ENCODE results near the gene MRPS11.
"Not testable (repeated sequence)": the region's sequence is repeated elsewhere in the genome, so short reads cannot be mapped to it uniquely, and the experiment has no call there.

The MRPS11 gene

DNA sequence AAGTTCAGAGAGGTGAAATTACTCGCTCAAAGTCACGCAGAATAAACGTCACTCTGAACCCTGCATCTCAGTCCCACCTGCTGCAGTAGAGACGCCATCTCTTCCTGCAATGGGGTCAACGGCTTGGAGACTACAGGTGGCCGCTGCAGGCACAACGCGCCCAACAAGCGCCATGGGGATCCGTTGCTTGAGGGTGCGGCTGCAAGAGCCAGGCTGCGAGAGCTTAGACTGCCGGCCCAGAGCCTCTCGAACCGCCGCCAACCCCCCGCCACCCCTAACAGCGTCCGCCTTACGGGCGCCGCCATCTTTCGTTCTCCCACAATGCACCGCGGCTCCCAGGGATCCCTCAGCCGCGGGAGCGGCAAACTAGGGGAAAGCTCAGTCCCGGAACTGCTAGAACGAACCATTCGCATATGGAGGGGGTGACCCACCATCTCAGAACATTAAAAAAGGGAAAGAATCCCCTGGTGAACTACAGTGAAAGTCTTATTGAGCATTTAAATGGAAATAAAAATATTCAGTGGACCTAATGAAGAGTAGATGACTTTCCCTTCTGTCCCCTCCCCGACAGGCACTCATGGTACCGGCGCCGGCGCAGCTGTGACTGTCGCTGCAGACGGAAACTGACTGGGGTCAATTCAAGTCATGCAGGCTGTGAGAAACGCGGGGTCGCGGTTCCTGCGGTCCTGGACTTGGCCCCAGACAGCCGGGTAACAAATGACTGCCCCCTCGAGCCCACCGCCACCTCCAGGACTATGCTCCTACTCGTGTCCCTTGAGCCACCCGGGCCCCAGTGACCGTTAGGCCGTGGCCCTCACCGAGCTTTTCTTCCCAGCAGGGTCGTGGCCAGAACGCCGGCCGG is at the start of gene MRPS11, which contains the start of gene MRPL46:
Gene MRPS11, plus strand, starts transcription at position 636 of the 862 bp plus-strand sequence. Its CDS starts 10 bp downstream, at position 646.
Gene MRPL46, minus strand, starts transcription at position 316 of the 862 bp plus-strand sequence. Its CDS starts 11 bp downstream, at position 305.
- in situ Hi-C loops (cut with MboI; ENCODE audit: low sequenced_read_pairs): no loop called here

DNA sequence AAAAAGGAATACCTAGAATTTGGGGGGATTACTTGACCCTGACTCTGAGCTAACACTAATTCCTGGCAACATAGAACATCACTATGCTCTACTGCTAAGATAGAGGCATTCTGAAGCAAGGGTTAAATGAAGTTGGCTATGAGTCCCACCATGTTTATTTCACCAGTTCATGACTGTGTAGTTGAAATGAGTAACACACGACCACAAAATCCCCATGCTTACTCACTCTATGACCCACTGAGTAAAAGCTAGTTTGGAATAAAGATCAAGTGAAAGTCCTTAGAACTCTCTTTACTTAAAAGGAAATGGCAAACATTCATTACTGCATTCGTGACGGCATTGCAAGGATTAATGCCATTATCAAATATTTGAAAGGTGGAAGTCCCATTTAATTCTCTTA is 47.7 kb upstream of the MRPS11 start:
- in situ Hi-C loops (cut with MboI; ENCODE audit: low sequenced_read_pairs): no loop called here

DNA sequence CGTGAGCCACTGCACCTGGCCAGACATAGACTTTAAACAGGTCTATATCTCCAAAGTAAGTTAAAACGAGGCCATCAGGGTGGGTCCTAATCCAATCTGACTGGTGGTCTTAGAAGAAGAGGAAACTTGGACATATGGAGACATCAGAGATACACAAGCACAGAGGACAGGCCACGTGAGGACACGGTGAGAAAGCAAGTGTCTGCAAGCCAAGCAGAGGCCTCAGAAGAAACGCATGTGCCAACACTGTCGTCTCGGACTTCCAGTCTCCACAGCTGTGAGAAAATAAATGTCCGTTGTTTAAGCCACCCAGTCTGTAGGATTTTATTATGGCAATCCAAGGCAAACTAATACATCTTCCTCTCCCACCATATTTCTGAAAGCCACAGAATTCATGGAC is 44.2 kb upstream of the MRPS11 start:
- in situ Hi-C loops (cut with MboI; ENCODE audit: low sequenced_read_pairs): no loop called here

DNA sequence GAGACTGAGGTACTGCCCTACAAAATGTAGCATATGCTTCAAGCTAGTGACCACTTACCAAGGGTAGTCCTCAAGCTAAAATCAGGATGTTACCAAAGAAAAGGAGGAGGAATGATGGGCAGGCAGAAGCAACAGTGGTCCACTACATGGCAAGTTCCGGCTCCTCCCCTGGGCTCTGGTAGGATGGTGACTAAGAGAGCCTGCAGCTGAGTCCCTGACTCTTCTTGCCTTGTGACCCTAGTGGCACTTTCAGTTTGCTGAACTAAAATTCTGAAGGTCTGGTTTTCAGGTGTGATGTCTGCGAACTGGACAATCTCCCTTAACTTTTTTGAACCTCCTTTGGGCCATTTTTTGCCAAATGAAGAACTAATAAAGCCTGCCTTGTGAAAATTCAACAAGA is 41.2 kb upstream of the MRPS11 start:
- in situ Hi-C loops (cut with MboI; ENCODE audit: low sequenced_read_pairs): no loop called here

DNA sequence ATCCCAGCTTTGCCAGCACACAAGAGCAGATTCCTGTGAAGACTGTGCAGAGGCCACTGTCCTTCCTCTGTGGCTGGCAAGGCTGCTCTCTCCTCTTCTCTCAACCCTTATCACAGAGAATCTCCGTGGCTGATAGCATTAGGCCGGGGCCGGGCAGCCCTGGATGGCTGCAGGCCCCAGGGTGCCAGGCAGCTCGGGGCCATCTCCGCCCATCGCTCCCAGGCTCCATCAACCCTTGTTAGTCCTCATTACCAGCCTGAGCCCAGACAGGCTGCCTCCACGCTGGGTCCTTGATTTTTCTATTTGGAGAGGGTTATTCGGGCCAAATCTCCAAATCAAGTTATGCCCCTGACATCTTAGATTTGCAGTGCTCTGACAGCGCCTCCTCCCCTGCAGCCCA is 39.5 kb upstream of the MRPS11 start:
- in situ Hi-C loops (cut with MboI; ENCODE audit: low sequenced_read_pairs): no loop called here

DNA sequence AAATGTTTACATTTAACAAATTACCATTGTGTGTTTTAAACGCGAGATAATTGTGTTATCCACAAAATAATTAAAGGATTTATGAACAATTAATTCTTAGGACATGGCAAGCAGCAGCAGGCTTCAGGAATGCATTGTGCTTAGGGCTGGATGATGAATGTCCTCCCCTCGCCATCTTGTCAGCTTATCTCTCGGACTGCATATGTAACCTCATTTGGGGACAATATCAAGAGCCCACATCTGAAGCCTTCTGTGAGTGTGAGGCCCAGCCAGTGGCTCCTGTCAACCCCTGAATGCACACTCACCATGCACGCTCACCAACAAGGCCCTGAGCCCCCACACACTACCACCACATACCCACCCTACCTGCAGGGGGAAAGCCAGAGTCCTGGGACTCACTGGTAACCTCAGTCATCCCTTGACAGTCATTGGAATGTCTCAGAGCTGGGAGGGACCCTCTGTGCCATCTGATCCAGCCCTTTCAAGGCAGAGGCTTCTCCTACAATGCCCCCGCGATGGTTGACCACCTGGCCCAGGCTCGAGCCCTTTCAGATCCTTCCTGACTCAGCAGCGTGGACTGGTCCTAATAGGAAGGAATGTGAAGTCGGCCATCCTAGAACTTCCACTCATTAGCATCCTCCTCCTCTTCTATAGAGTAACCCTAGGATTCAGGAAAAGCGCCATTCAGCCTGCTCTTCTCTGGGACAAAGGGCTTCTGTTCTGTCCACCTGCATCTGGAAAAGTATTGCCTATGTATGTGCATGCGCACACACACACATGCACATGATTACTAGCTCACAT is 38.5 kb upstream of the MRPS11 start:
- in situ Hi-C loops (cut with MboI; ENCODE audit: low sequenced_read_pairs): no loop called here

DNA sequence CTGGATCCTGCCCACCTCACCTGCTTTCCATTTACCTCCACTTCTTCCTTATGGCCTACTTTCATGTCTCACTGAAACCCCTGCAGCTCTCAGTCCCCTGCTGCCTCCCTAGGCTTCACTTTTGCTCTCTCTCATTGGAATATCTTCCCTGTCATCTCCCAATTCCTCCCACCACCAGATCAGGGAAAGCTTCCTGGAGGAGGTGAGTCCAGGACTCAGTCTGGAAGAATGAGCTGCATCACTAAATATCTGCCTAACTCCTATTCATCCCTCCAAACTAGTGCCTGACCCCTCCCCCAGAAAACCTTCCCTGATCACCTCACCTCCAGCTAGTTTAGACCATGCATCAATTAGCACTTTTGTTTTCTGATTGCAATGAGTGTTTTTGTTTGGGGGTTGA is 37.5 kb upstream of the MRPS11 start:
- in situ Hi-C loops (cut with MboI; ENCODE audit: low sequenced_read_pairs): no loop called here

DNA sequence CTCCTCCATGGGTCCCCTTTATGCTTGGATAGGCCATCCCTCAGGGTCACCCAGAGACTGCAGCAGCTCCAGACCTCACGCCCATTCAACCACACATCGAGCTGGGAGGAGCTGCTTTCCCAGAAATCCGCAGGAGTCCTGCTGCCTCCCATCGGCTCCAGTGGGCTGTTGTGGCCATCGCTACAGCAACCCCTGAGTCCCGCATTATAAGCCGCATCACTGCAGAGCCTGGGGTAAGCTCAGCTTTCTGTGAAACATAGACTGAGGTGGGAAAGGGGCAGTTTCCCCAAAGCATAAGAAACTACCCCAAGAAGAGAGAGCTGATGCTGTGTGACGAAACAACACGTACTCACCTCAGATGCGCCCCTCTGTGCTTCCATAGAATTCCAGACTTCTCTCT is 36.1 kb upstream of the MRPS11 start:
- in situ Hi-C loops (cut with MboI; ENCODE audit: low sequenced_read_pairs): no loop called here

DNA sequence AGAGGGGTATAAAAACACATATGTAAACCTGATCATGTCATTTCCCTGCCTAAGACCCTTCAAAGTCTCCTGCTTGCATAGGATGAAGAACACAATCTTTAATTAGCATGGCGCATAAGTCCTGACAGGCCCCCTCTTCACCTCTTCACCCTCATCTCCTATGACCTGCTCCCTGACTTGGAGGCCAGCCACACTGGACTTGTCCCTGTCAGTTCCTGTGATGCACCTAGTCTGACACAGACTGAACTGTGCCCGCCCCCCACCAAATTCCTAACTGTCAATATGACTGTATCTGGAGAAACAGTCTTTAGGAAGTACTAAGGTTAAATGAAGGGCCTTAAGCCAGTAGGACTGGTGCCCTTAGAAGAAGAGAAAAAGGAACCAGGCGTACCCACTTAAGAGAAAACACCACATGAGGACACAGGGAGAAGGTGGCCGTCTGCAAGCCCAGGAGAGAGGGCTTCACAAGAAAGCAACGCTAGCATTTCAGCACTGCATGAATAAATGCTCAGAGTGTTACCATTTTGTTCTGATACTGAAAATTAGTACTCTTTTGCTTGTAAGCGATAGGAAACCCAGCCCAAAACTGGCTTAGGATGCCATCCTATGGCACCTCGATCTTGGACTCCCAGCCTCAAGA is 34.3 kb upstream of the MRPS11 start:
- in situ Hi-C loops (cut with MboI; ENCODE audit: low sequenced_read_pairs): no loop called here

DNA sequence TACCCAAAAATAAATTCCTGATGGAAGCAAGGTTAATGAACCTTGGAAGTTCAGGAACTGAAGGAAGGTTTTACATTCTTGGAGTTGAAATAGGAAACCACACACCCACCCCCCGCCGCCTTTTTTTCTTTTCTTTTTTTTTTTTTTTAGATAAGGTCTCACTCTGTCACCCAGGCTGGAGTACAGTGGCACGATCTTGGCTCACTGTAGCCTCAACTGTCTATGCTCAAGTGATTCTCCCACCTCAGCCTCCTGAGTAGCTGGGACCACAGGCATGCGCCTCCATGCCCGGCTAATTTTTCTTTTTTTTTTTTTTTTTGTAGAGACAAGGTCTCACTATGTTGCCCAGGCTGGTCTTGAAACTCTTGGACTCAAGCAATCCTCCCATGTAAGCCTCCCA is 33.4 kb upstream of the MRPS11 start:
- in situ Hi-C loops (cut with MboI; ENCODE audit: low sequenced_read_pairs): not testable (repeated sequence)

DNA sequence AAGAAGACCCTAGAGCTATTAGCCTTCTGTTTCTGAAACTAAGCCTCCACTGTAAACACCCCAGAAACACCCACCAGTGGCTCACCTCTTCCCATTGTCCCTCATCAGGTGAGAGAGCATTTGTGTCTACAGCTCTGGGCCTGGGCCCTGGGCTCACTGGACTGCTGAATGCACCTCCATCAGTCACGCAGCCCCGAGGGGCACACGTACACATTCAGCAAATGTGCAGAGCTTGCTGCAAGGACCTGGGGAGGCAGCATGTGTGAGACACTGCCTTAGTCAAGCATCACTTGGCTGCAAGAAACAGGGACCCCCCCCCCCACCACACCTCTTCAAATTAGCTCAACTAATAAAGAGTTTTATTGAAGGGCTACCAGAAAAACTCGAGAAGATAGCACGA is 29.3 kb upstream of the MRPS11 start:
- in situ Hi-C loops (cut with MboI; ENCODE audit: low sequenced_read_pairs): no loop called here

DNA sequence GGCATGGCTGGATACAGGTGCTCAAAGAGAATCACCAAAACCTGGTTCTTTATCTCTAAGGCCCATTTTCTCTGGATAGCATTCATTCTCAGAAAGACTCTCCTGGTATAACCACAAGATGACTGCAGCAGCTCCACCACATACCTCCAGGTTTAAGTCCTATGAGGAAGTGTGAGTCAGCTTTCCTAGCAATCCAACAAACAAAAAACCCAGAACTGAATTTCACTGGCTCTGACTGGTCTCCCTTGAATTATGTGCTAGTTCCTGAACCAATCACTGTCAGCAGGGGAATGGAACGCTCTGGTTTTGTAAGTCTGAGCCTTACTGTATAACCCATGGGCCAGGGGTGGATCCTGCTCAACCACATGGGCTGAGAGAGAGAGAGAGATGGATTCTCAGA is 27.5 kb upstream of the MRPS11 start:
- in situ Hi-C loops (cut with MboI; ENCODE audit: low sequenced_read_pairs): no loop called here

DNA sequence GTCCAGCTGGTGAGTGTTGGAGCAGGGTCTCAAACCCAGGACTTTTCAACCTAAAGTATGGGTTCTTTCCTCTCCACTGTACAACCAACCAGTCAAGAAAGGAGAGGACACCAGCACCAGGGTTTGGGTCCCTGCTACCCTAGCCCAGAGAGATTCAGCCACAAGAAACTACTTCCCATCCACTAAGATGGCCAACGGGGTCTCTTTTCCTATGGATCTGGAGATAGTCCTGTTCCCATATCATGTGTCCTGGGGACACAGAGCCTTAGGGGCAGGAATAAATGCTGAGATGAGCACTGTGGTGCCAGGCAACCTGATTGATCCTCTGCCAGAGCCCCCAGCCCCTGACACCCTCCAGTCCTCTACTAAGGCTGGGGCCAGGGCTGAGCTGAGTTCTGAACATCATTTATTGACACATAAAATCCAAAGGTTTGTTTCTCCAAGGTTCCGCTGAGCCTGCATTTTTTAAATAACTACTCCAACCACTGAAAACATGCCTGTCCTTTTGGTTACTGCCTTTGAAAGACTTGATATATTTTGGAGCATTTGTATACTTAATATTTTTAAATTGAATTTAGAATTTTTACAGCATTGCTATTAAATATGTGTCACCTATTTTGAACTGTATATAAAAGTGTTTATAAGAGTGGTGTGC is 26.3 kb upstream of the MRPS11 start:
- in situ Hi-C loops (cut with MboI; ENCODE audit: low sequenced_read_pairs): no loop called here

DNA sequence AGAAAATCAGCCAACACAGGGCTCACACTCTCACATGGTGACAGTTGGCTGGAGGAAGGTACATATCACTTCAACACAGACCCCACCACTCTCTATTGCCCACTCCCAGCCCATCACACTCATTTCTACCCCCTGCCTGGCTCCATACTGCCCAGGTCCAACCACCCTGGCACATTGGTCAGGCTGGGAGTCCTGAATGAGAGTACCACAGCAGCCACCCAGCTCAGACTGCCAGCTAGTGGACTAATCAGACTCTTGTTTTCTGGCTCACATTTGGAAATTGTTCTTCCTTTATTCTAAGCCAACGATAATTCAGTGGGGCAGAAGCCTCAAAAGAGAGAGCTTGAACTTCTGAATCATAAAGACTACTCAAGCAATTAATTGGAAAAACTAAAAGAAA is 20.3 kb upstream of the MRPS11 start:
- in situ Hi-C loops (cut with MboI; ENCODE audit: low sequenced_read_pairs): no loop called here

DNA sequence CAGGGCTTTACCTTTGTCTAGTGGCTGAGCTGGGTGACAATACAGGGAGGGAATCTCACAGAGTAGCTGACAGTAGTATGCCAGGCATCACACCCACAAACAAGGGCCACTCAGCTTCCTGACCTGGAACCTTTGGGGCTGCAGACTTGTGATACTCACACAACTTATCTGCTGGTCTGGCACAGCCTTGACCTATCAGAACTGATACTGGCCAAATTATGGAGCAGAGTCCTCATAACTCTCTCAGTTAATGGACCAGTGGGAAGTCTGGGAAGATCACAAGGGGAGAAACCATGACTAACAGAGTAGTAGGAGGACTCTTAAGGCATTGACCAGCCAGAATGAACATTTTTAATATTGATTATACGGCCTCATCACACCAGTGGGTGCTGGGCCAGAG is 19.8 kb upstream of the MRPS11 start:
- in situ Hi-C loops (cut with MboI; ENCODE audit: low sequenced_read_pairs): no loop called here

DNA sequence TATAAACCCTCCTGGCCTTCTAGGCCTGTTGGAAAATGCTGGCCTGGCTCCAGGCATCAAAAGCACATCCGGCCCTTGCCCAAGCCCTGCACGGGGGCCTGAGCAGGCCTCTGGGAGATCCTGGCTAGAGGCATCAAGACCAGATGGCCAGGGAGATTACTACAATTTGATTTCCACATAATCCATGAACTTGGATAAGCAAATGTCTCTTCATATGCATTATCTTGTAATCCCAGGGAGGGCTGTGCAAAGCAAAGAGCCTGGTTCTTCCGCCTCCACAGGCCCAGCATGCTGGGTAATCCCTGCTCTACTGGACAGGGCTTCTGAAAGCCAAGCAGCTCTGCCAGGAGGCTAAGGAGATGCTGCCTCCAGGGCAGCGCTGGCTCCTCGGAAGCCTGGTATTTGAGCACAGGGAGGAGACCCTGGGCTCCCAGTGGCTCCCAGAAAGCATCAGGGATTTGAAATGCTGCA is 18.5 kb upstream of the MRPS11 start:
- in situ Hi-C loops (cut with MboI; ENCODE audit: low sequenced_read_pairs): no loop called here

DNA sequence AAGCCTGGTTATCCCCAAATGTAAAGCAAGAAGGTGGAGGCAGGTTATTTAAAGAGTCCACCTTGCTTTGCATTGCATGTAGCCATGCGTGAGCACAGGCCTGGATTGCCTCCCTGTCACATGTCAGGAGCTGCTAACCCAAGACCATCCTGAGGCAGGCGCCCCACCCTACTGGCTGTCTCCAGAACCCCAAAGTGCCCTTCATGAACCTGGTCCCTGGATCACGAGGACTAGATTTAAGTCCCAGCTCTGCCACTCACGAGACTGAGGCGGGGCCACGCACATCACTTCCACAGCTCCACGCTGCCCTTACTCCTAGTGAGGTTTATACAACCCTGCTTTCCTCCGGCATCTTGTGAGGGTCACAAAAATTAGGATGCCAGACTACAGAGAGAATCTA is 17.9 kb upstream of the MRPS11 start:
- in situ Hi-C loops (cut with MboI; ENCODE audit: low sequenced_read_pairs): no loop called here

DNA sequence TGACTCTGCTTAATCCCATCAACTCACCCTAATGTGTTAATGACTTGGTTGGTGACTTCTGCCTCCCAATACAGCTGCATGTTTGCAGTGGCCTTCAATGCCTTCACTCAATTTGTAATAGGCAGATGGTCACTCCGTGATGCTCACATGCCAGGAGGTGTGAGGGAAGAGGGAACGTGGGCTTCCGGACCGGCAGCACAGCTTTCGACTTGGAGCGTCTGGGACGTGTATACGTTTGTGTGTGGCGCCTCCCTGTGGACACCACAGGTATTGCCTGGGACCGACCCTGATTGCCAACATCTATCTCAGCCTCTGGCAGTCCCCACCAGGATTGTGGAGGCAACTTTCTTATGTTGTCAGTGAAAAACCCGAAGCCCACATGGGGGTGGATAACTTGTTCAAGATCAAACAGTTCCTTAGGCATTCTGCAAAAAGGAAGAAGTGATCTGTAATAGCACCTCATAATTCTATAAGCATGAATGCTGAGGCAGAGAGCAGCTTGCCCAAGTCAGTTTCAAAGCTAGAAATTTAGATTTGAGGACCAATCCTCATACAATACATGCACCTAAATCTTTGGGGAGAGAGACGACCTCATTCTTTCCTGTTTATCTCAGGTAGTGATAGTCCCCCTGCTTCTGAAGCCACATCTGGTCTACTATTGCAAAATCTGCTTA is 17.2 kb upstream of the MRPS11 start:
- in situ Hi-C loops (cut with MboI; ENCODE audit: low sequenced_read_pairs): no loop called here

DNA sequence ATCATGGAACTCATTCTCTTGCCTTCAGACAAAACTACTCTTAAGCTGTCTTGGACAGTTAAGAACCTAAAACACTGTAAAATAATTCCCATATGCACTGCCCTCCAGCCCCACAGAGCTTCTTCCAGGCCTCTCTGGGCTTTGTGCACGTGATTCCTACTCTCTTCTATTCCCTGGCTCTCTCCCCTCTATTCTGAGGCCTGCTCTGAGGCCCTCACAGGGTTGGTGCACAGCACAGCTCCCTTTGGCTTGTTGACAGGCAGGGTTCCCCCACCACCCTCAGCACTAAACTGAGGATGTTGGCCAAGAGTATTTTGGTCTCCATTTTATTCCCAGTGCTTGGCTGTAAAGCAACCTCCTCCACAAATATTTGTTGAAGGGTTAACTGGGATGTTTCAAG is 13.9 kb upstream of the MRPS11 start:
- in situ Hi-C loops (cut with MboI; ENCODE audit: low sequenced_read_pairs): no loop called here

DNA sequence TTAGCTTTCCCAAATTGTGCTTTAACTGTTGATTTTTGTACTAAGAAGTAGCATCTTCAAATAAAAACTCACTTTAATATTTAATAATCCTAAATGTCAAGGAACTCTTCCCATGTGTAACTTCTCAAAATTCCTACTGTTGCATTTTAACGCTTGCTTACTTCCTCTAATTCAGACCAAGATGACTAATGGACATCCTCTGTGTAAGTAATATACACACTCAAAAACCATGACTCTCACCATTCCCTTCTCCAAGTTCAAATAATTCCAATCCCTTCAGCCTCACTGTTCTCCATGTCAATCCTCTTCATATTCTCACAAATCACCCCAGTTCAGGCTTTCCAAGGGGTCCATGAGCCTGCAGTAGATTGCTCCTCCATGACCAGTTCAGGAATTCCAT is 13.3 kb upstream of the MRPS11 start:
- in situ Hi-C loops (cut with MboI; ENCODE audit: low sequenced_read_pairs): no loop called here

Measured in HL-60/S4 (cell line).